Large intestine (tissue), 3 donors: ENCODE data around the gene CPE. TPM values are rescaled to one million over a fixed set of nuclear protein-coding genes. Genes with fewer than 3 reads are reported as not detected.
A peak's percentile ranks its signal among the peaks of the same experiment; 100 is the strongest.

Experiments
- DNase-seq, 2 donors: peaks; one replicate each; pipeline versions ENCODE4 v3.0.0 to v3.0.0-alpha.2; 2013
- H3K27ac ChIP-seq: one replicate; pipeline ENCODE4 v1.5.1; 2013; ENCODE audit warnings: low read length
- H3K27me3 ChIP-seq: 2 replicates; pipeline ENCODE4 v1.6.1; 2013; ENCODE audit warnings: low read length; ENCODE audit not compliant: control insufficient read depth, insufficient read depth
- H3K36me3 ChIP-seq: 2 replicates; pipeline ENCODE4 v1.6.1; 2013; ENCODE audit warnings: low read length; ENCODE audit not compliant: control insufficient read depth, insufficient read depth
- H3K4me1 ChIP-seq: one replicate; pipeline ENCODE4 v1.6.1; 2013; ENCODE audit warnings: low read length; ENCODE audit not compliant: control insufficient read depth, insufficient read depth
- H3K4me3 ChIP-seq: one replicate; pipeline ENCODE4 v1.5.1; 2013; ENCODE audit warnings: low read length
- H3K9me3 ChIP-seq: one replicate; pipeline ENCODE4 v1.6.1; 2013; ENCODE audit warnings: mild to moderate bottlenecking, low read depth, low read length, moderate library complexity; ENCODE audit not compliant: control insufficient read depth
- WGBS: methylation state at CpG from one replicate; pipeline ENCODE4 v1.1.5; 2013; ENCODE audit warnings: low lambda C conversion rate; ENCODE audit not compliant: insufficient coverage; 5-methylcytosine and 5-hydroxymethylcytosine counted together
- polyA plus RNA-seq: library from polyadenylated mRNA; unstranded; fragments of 120-200 nt; gene quantifications from one replicate; pipeline ENCODE4 v1.2.1, GENCODE V29; 2013

The CPE gene
- polyA plus RNA-seq, 1 donor: 162 TPM

DNA sequence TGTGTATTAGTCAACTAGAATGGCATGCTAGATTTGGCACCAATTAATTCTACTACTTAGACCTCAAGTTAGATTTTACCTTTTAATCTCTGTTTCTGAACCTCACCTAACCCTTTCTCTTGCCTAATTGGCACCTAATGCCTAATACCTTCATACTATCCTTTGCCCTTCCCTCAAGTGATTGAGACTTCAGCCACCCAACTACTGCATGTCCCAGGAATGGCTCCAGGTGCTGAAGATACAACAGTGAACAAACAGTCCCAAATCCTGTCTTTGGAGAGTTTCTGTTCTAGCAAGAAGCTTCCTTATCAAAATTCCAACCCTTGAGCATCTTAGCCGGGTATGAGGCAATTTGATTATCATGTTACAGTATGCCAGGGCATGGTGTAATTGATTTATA is 139.9 kb downstream of the CPE start:
- WGBS: no CpG with 5 or more reads among the region's 1 CpG
- H3K9me3 ChIP-seq: no peaks in the 10 kb centered on the region
- H3K4me1 ChIP-seq: no peaks in the 10 kb centered on the region
- H3K4me3 ChIP-seq: no peak overlapping the region
- no peak overlapping the region for H3K27ac ChIP-seq
- H3K27me3 ChIP-seq: peaks cover 3% of the 10 kb centered on the region
- DNase-seq: no peak
- H3K36me3 ChIP-seq: no peaks in the 10 kb centered on the region

DNA sequence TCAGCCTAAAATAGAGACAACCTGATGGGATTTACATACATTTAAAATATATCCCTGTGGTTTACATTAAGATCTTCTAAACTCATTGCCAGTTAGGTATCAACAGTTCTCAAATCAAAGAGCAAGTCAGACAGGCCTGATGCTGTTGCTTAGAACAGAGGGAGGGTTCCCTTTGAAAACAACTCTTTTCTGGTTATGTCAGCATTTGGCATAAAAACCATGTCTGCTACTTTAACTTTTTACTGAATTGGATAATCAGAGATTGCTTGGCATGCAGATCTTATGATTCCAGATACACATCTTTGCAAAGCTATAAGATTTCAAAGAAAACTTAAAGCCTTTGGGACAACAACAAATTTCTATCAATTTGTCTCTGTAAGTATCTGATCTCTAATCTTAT is 140.8 kb downstream of the CPE start:
- no peaks in the 10 kb centered on the region for H3K9me3 ChIP-seq
- H3K27ac ChIP-seq: no peak overlapping the region
- no peaks in the 10 kb centered on the region for H3K36me3 ChIP-seq
- H3K4me1 ChIP-seq: no peaks in the 10 kb centered on the region
- peaks cover 3% of the 10 kb centered on the region for H3K27me3 ChIP-seq
- DNase-seq: no peak
- no peak overlapping the region for H3K4me3 ChIP-seq

DNA sequence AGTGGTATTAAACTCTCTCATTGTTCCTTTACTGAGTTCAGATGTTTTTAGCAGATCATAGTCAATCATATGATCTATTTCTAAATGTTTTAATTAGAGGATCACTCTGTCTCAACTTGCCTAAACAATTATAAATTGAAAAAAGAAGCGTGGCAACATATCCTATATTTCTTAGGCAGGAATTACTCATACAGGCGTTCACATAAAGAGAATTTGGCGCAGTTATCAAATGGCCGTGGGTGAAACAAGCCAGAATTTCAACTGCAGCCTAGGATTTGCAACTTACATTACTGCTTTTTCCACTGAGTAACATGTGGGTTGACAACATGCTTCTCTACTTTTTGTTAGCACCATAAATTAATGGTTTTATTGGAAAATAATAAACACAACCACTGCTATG is 141.3 kb downstream of the CPE start:
- Histone ChIP-seq H3K27ac (no peak overlapping the region), H3K36me3 (no peaks in the 10 kb centered on the region), H3K4me1 (no peaks in the 10 kb centered on the region), H3K4me3 (no peak overlapping the region), H3K9me3 (no peaks in the 10 kb centered on the region), H3K27me3 (peaks cover 3% of the 10 kb centered on the region)
- WGBS: no CpG with 5 or more reads among the region's 4 CpGs
- DNase-seq: no peak

DNA sequence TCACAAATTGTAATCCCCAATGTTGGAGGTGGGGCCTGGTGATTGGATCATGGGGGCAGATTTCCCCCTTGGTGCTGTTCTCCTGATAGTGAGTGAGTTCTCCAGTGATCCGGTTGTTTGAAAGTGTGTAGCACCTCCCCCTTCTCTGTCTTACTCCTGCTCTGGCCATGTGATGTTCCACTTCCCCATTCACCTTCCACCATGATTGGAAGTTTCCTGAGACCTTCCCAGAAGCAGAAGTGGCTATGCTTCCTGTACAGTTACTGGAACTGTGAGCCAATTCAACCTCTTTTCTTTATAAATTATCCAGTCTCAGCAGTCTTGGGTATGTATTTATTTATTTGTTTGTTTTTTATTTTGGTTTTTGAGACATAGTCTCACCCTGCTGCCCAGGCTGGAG is 143.2 kb downstream of the CPE start:
- Histone ChIP-seq H3K36me3 (no peaks in the 10 kb centered on the region), H3K4me3 (no peak overlapping the region), H3K27ac (no peak overlapping the region), H3K9me3 (no peaks in the 10 kb centered on the region), H3K4me1 (no peaks in the 10 kb centered on the region), H3K27me3 (peaks cover 2% of the 10 kb centered on the region)
- WGBS: no CpG with 5 or more reads among the region's 1 CpG
- no peak for DNase-seq

DNA sequence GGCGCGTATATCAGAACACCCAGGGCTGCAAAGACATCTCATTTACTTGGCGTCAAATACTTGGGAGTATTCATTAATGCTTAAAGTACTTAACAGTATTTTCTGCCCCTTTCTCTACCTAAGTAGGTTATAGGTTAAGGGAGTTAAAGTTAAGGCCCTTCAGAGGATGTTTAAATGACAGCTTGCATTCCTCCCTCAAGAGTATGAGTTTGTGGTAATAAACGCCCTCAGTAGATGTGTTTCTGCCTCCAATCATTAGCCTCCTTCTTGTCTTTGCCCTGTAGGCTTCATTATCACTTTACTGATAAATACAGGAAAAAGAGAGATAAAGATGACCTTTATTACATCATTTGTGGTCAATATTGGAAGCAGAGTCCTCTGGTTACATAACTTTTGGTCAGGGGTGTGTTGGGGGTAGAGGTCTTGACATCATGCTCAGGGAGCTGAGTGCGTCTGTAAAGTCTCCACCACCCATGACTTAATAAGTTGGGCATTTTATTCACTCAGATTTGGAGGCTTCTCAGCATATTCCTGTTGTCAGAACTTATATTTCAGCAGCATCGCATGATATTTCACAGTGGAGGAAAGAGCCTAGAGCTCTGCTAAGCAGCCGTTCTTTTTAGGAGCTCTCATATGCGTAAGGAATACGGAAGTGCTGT is 145.9 kb downstream of the CPE start:
- Histone ChIP-seq H3K4me3 (no peak overlapping the region), H3K27ac (no peak overlapping the region), H3K36me3 (no peaks in the 10 kb centered on the region), H3K9me3 (no peaks in the 10 kb centered on the region), H3K27me3 (no peaks in the 10 kb centered on the region), H3K4me1 (no peaks in the 10 kb centered on the region)
- 90% methylated on average over 4 of the region's 9 CpGs for WGBS
- DNase-seq: peak in 1 of 2 donors; percentile 22

DNA sequence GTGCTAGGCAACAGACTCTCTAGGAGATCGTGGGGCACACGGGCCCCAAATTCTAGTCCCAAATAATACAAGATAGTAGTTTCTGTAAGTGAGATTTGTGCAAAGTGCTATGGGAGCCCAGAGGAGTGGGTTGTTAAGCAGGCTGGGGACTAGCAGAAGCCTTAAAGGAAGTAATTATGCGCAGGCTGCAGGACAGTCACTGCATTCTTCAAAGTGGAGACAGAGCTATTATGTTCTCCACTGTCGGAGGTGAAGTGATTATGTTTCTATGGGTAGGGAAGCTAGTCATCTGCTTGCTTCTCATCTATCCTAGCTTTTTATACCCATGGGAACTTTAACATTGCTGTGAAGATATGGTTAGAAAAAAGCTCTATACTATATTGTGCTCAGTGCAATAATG is 154.2 kb downstream of the CPE start:
- no peak overlapping the region for H3K4me3 ChIP-seq
- H3K4me1 ChIP-seq: no peaks in the 10 kb centered on the region
- H3K27ac ChIP-seq: no peak overlapping the region
- no peak for DNase-seq
- H3K27me3 ChIP-seq: peaks cover 2% of the 10 kb centered on the region
- no CpG with 5 or more reads among the region's 4 CpGs for WGBS
- no peaks in the 10 kb centered on the region for H3K36me3 ChIP-seq
- H3K9me3 ChIP-seq: no peaks in the 10 kb centered on the region

DNA sequence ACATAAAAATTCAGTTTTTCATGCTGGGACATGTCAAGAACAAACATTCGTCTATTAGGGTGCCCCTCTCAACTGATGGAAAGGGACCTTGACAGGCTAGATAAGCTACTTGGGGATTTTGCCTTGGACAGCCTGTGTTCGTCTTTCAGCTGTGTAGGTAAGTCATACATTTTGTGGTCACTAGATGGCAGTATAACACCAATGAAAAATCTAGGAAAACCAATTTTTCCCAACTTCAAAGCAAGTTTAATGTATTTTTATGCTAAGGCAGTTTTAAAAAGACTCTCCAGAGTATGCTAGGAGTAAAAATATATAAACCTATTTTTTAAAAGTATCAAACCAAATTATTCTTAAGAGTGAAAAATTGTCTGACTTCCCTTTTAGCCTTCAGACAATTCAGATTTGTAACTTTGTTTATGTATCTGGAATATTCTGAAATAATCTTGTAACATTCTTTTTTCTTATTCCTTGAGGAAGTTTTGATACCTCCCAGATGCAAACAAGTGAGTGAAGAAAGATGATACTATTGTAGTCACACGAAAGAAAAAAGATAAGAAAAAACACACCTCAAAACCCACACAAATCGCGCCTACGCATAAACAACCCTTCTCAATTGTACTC is 158.3 kb downstream of the CPE start:
- WGBS: 44% methylated on average over 2 of the region's 6 CpGs
- no peak overlapping the region for H3K27ac ChIP-seq
- H3K27me3 ChIP-seq: peaks cover 2% of the 10 kb centered on the region
- peaks cover 4% of the 10 kb centered on the region for H3K4me1 ChIP-seq
- H3K36me3 ChIP-seq: no peaks in the 10 kb centered on the region
- H3K4me3 ChIP-seq: no peak overlapping the region
- peak; percentile 20 to 35 for DNase-seq
- no peaks in the 10 kb centered on the region for H3K9me3 ChIP-seq

DNA sequence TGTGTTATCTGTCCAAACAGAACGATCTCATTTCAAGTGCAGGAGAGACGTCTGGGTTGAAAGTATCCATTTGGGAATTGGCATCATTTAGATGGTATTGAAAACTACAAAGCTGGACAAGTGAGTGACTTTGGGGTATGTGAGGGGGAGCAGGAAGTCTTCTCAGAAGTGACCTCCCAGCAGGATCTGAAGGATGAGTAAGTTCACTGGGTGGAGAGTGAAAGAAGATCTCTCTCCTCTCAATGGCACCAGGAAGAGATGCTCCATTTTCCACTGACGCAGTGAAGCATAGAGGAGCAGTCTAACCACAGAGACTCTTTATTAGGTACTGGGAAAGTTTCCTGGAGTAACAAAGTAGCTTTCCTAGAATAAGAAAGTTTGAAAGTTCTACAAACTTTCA is 161.0 kb downstream of the CPE start:
- WGBS: no CpG with 5 or more reads among the region's 3 CpGs

DNA sequence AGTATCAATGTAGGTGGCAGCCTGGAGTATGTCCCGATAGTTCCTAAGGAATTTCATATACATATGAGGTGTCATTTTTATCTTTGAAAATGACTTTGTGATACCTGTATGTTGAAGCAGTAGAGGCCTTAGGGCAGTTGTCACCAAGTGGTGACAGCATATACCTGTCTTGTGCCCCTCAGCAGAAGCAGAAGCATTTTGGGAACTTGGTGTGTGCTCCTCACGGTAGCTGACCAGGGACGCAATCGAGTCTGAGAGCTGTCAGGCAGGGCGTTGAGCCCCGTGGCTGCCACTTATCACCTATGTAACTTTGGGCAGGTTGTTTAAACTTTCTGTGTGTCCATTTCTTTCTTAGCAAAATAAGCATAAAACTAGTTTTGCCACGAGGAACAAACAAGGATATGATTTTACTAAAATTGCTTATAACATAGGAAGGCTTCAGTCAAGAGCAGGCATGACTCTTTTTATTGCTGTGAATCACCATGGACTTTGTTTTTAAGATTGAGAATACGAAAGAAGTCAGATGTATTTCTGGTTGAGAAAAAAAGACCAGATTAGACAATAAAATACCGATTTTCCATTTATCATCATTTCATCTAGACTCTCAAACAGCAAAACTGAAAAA is 161.5 kb downstream of the CPE start:
- Histone ChIP-seq H3K4me3 (no peak overlapping the region), H3K4me1 (peaks cover 4% of the 10 kb centered on the region), H3K9me3 (no peaks in the 10 kb centered on the region), H3K27ac (peak overlapping the region; percentile 64), H3K27me3 (no peaks in the 10 kb centered on the region), H3K36me3 (no peaks in the 10 kb centered on the region)
- 81% methylated on average over 2 of the region's 9 CpGs for WGBS
- DNase-seq: peak; percentile 37 to 83

More for the DNA sequence above, 161.0 kb downstream of the CPE start:
- Histone ChIP-seq H3K27me3 (no peaks in the 10 kb centered on the region), H3K4me1 (peaks cover 4% of the 10 kb centered on the region), H3K4me3 (no peak overlapping the region), H3K36me3 (no peaks in the 10 kb centered on the region), H3K27ac (no peak overlapping the region), H3K9me3 (no peaks in the 10 kb centered on the region)
- no peak for DNase-seq

DNA sequence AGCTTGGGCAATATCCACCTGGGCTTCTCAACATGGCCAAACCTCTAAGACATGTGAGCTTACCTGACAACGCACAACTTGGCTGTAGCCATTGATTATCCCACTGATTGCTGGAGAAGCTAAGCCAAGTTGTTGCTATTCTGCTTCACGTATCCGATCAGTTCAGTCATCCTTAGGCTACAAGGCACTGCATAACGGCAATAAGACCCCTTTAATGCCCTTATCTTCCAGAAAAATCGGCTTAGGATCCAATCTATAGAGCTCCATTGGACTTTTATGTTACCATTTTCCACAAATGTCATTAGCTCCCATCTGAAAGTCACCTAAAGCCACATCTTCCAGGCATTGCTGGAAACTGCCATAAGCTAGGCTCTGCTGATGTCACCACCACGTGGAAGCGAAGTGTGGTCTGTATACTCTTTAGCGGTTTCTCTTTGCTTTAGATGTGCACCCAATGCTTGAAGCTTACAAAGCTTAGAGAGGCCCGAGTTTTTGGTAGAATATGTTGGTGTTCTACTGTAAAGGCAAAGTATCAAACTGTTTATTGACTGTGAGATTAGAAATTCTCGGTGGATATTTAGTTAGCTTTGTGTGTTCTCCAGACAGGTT is 163.1 kb downstream of the CPE start:
- H3K4me3 ChIP-seq: no peak overlapping the region
- no peaks in the 10 kb centered on the region for H3K9me3 ChIP-seq
- DNase-seq: no peak
- no peaks in the 10 kb centered on the region for H3K36me3 ChIP-seq
- H3K27me3 ChIP-seq: no peaks in the 10 kb centered on the region
- no peak overlapping the region for H3K27ac ChIP-seq
- WGBS: 50% methylated on average over 2 of the region's 10 CpGs
- peaks cover 4% of the 10 kb centered on the region for H3K4me1 ChIP-seq
